Ascending aorta (tissue), 2 donors: ENCODE results near the gene GABPB2. TPM values are rescaled to one million over a fixed set of nuclear protein-coding genes. Genes with fewer than 3 reads are reported as not detected.

Source experiments
- DNase-seq, 2 donors: peaks; one replicate each; pipeline ENCODE4 v3.0.0-alpha.2; 2019; ENCODE audit warnings: low spot score in 2 of 2
- H3K27ac ChIP-seq, 2 donors: fragments of 200-600 bp; sonication (generic); one replicate each; pipeline ENCODE4 v1.5.1; 2016 to 2017; ENCODE audit warnings: mild to moderate bottlenecking in 1 of 2
- H3K27me3 ChIP-seq: fragments of 200-600 bp; sonication (generic); one replicate; pipeline ENCODE4 v1.5.1; 2017
- H3K36me3 ChIP-seq, 2 donors: fragments of 200-600 bp; sonication (generic); one replicate each; pipeline ENCODE4 v1.5.1; 2016
- H3K4me1 ChIP-seq, 2 donors: fragments of 200-600 bp; sonication (generic); one replicate each; pipeline ENCODE4 v1.5.1; 2016 to 2017; ENCODE audit warnings: mild to moderate bottlenecking in 1 of 2
- H3K4me3 ChIP-seq, 2 donors: fragments of 200-600 bp; sonication (generic); one replicate each; pipeline ENCODE4 v1.5.1; 2016 to 2017; ENCODE audit warnings: mild to moderate bottlenecking in 1 of 2
- H3K9me3 ChIP-seq, 2 donors: fragments of 200-600 bp; sonication (generic); one replicate each; pipeline ENCODE4 v1.5.1; 2016
- CTCF ChIP-seq, 3 experiments: fragments of 200-600 bp in 2 of 3; fragments of 450-650 bp in 1 of 3; sonication (generic) in 2 of 3; IDR thresholded peaks; one replicate each; pipeline ENCODE4 v1.5.1; 2016 to 2019; ENCODE audit warnings: antibody characterized with exemption in 3 of 3, mild to moderate bottlenecking in 1 of 3, moderate library complexity in 1 of 3
- intact Hi-C: fragments of 100-400 bp; cut with DNase I; formaldehyde crosslinking; loops from one replicate; pipeline ENCODE4 v1.15.1; 2023
- total RNA-seq: library from RNA; depleted of rRNA; stranded (reverse); fragments of >200 nt; gene quantifications from one replicate; pipeline ENCODE4 v1.1.0, GENCODE V29; 2016

The GABPB2 gene
- total RNA-seq, 1 donor from 2014 or later = 3.7 TPM

- peaks cover 0 to 16% of the 10 kb centered on the region in 2 donors for H3K4me1 ChIP-seq
- H3K9me3 ChIP-seq = no peaks in the 10 kb centered on the region
- no peak for TF ChIP-seq CTCF (IDR thresholded peaks at IDR 0.05)
- DNase-seq = no peak
- no peak overlapping the region for H3K4me3 ChIP-seq
- H3K36me3 ChIP-seq = no peaks in the 10 kb centered on the region
- H3K27ac ChIP-seq = peak overlapping the region in 1 of 2 donors; percentile 2
- intact Hi-C loops = no loop called here
- no peaks in the 10 kb centered on the region for H3K27me3 ChIP-seq
Measured at GRCh38 chr1:151143986-151144385, 73.4 kb downstream of the GABPB2 start.

GRCh38 chr1:151144474-151145303 is 74.1 kb downstream of the GABPB2 start:
- H3K9me3 ChIP-seq = no peaks in the 10 kb centered on the region
- no peaks in the 10 kb centered on the region for H3K27me3 ChIP-seq
- no peak for TF ChIP-seq CTCF (IDR thresholded peaks at IDR 0.05)
- no peaks in the 10 kb centered on the region for H3K36me3 ChIP-seq
- H3K4me3 ChIP-seq = peak overlapping the region; percentile 81 to 93
- peaks cover 0 to 16% of the 10 kb centered on the region in 2 donors for H3K4me1 ChIP-seq
- intact Hi-C loops = no loop called here
- peak overlapping the region; percentile 65 to 72 for H3K27ac ChIP-seq
- DNase-seq = no peak

- peak overlapping the region; percentile 81 to 93 for H3K4me3 ChIP-seq
- TF ChIP-seq CTCF (IDR thresholded peaks at IDR 0.05) = no peak
- H3K36me3 ChIP-seq = no peaks in the 10 kb centered on the region
- H3K27ac ChIP-seq = peak overlapping the region; percentile 65 to 72
- H3K4me1 ChIP-seq = peaks cover 0 to 16% of the 10 kb centered on the region in 2 donors
- H3K27me3 ChIP-seq = no peaks in the 10 kb centered on the region
- no peaks in the 10 kb centered on the region for H3K9me3 ChIP-seq
- DNase-seq = no peak
- intact Hi-C loops = loop anchor here (2.0 kb wide), 1 partner anchor 19 kb away; the partner anchor contains the start of gene LYSMD1
Measured at GRCh38 chr1:151145304-151146071, 74.9 kb downstream of the GABPB2 start.

GRCh38 chr1:151146072-151146411 is 75.5 kb downstream of the GABPB2 start:
- Histone ChIP-seq H3K27ac (peak overlapping the region; percentile 72 to 82), H3K9me3 (no peaks in the 10 kb centered on the region), H3K27me3 (no peaks in the 10 kb centered on the region), H3K4me1 (peaks cover 0 to 16% of the 10 kb centered on the region in 2 donors), H3K36me3 (no peaks in the 10 kb centered on the region), H3K4me3 (peak overlapping the region; percentile 81 to 93)
- intact Hi-C loops = loop anchor here (2.0 kb wide), 1 partner anchor 19 kb away; the partner anchor contains the start of gene LYSMD1
- no peak for TF ChIP-seq CTCF (IDR thresholded peaks at IDR 0.05)
- no peak for DNase-seq

GRCh38 chr1:151146412-151147131 is 76.0 kb downstream of the GABPB2 start, which contains the start of gene SEMA6C:
Gene SEMA6C, minus strand, starts transcription at chr1:151146631. Its CDS starts 4,010 bp downstream, at chr1:151142621.
- Histone ChIP-seq H3K9me3 (no peaks in the 10 kb centered on the region), H3K4me3 (peak within 1 kb of the TSS; percentile 81 to 93), H3K4me1 (peaks cover 0 to 16% of the 10 kb centered on the region in 2 donors), H3K36me3 (no peaks in the 10 kb centered on the region), H3K27me3 (no peaks in the 10 kb centered on the region), H3K27ac (peak within 1 kb of the TSS; percentile 72 to 82)
- TF ChIP-seq CTCF (IDR thresholded peaks at IDR 0.05) = no peak
- intact Hi-C loops = loop anchor here (2.0 kb wide), 1 partner anchor 18 kb away; the partner anchor contains the start of gene LYSMD1
- peak; percentile 83 to 96 for DNase-seq
